Measurements from ENCODE around the gene PGS1. TPM values are rescaled to one million over a fixed set of nuclear protein-coding genes. Genes with fewer than 3 reads are reported as not detected.
A peak's percentile ranks its signal among the peaks of the same experiment; 100 is the strongest.

The PGS1 gene
- total RNA-seq, 2 experiments from 2014 or later: 59.6 to 61.3 TPM

GRCh38 chr17:78362232-78362631, 16.2 kb upstream of the PGS1 start:
- no peak for TF ChIP-seq CTCF (conservative IDR thresholded peaks at IDR 0.05; ENCODE audit: low read length)
- no peak for TF ChIP-seq EZH2phosphoT487 (IDR thresholded peaks at IDR 0.05; ENCODE audit: borderline replicate concordance, low read depth, low read length)
- CTCF ChIA-PET (ENCODE audit: unreplicated experiment): interaction anchor here (1.1 kb wide), 1 partner anchor 45 kb away, joined by 3 read pairs; no protein-coding TSS in a partner anchor
- intact Hi-C loops (cut with micrococcal nuclease; ENCODE audit: unreplicated experiment): loop anchor here (10.0 kb wide), 1 partner anchor 343 kb away; no protein-coding TSS in a partner anchor
- Histone ChIP-seq H3K79me2 (ENCODE audit: insufficient read depth, low read depth, low read length) (no peaks in the 10 kb centered on the region), H3K27ac (ENCODE audit: low read depth, low read length, poor library complexity, severe bottlenecking) (no peak overlapping the region), H3K4me3 (ENCODE audit: low read depth, low read length, poor library complexity, severe bottlenecking) (no peak overlapping the region), H3K9me3 (ENCODE audit: low read length) (no peaks in the 10 kb centered on the region), H4K20me1 (ENCODE audit: insufficient read depth, low read length) (no peaks in the 10 kb centered on the region), H2AFZ (ENCODE audit: low read length) (no peak overlapping the region), H3K9me2 (ENCODE audit: insufficient read depth, low read length) (no peaks in the 10 kb centered on the region), H3K4me1 (ENCODE audit: insufficient read depth, low read length, poor library complexity, severe bottlenecking) (peaks cover 7% of the 10 kb centered on the region), H3K4me2 (ENCODE audit: low read length) (no peak overlapping the region), H3K36me3 (ENCODE audit: insufficient read depth, low read length) (no peaks in the 10 kb centered on the region)
- DNase-seq (ENCODE audit: low spot score): no peak
- no TSS peak for BruUV-seq (replicated peaks)
- POLR2A ChIA-PET: no interaction called here

DNA sequence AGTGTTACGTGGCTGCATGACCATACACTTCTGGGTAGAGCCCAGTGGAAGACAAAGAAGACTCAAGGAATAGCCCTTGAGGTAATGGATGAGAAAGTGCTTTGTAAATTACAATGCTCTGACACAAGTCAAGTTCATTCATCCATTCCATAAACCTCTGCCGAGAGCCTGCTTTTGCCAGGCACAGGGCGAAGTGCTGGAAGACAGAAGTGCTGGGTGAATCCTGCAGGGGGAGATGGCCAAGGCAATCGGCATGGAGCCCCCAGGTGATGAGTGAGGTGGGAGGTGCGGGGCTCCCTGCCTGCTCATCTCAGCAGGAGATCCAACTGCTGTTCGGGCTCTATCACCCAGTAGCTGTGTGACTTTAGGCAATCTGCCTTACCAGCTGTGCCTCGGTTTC, 15.8 kb upstream of the PGS1 start:
- Histone ChIP-seq H3K9me2 (ENCODE audit: insufficient read depth, low read length) (no peaks in the 10 kb centered on the region), H3K79me2 (ENCODE audit: insufficient read depth, low read depth, low read length) (no peaks in the 10 kb centered on the region), H3K36me3 (ENCODE audit: insufficient read depth, low read length) (no peaks in the 10 kb centered on the region), H3K27ac (ENCODE audit: low read depth, low read length, poor library complexity, severe bottlenecking) (no peak overlapping the region), H3K4me2 (ENCODE audit: low read length) (no peak overlapping the region), H3K9me3 (ENCODE audit: low read length) (no peaks in the 10 kb centered on the region), H2AFZ (ENCODE audit: low read length) (no peak overlapping the region), H4K20me1 (ENCODE audit: insufficient read depth, low read length) (no peaks in the 10 kb centered on the region), H3K4me1 (ENCODE audit: insufficient read depth, low read length, poor library complexity, severe bottlenecking) (peaks cover 5% of the 10 kb centered on the region), H3K4me3 (ENCODE audit: low read depth, low read length, poor library complexity, severe bottlenecking) (no peak overlapping the region)
- intact Hi-C loops (cut with micrococcal nuclease; ENCODE audit: unreplicated experiment): loop anchor here (10.0 kb wide), 1 partner anchor 342 kb away; no protein-coding TSS in a partner anchor
- ChIA-PET CTCF (ENCODE audit: unreplicated experiment) (interaction anchor here (0.6 to 1.1 kb wide), 2 partner anchors 36 to 46 kb away, joined by 3 to 4 read pairs; no protein-coding TSS in a partner anchor), POLR2A (interaction anchor here (0.9 kb wide), 1 partner anchor 17 kb away, joined by 3 read pairs; no protein-coding TSS in a partner anchor)
- TF ChIP-seq EZH2phosphoT487 (IDR thresholded peaks at IDR 0.05; ENCODE audit: borderline replicate concordance, low read depth, low read length) (no peak), CTCF (conservative IDR thresholded peaks at IDR 0.05; ENCODE audit: low read length) (peak; percentile 32; the same call in 1 of the 2 replicates)
- no TSS peak for BruUV-seq (replicated peaks)
- DNase-seq (ENCODE audit: low spot score): no peak
